DMS 273 (cell line): ENCODE measurements around the gene PRKCD.

Experiments used
- DNase-seq: peaks from one replicate; lab custom pipeline; 2025; ENCODE audit not compliant: unreplicated experiment; lab: John Stamatoyannopoulos, UW

Gene PRKCD

DNA sequence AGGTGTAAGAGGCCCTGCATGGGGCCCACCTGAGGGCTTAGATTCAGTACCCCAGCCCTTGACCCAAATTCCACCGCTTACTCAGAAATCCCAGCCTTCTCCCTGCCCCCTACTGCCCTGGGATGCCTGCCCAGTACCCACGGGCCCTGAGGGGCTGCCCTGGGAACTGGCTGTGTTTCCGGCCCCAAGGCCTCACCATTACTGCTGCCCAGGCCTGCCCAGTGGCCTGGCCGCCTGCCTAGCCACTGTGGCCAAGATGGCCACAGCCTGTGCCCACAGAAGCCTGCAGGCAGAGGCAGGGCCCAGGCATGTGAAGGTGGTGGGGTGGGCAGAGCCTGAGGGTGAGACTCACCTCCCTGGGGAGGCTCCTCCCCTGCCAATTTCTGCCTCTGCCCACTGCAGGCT is 6.1 kb upstream of the PRKCD start:
- DNase-seq: no peak

- no peak for DNase-seq
These were observed 5.2 kb upstream of the PRKCD start for GRCh38 chr3:53155760-53156159.

GRCh38 chr3:53156368-53156834 is 4.6 kb upstream of the PRKCD start:
- DNase-seq: no peak

DNA sequence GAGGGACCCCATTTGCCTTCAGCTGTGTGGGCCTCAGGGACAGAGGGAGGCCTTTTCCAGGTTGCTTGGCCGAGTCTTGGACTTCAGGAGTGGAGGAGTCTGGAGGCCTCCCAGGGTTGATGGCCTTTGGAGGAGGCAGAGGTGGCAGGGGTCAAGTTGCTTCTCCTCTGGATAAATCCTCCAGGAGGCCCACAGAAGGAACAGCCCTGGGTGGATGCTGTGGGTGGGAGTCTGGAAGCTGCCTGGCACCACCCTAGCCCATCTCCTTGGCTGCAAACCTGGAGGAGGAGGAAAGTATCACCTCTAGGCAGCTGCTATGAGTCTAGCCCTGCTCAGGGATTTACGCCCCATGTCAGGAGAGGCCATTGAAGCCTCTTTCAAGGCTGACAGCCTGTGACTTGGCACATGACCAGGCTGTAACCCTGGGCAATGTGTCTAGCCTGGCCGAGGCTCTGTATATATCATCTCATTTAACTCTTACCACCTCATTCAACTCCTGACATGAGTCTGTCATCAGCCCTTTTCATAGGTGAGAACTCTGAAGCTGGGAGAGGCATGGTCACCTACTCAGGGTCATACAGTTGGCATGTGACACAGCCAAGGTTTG is 2.9 kb upstream of the PRKCD start:
- no peak for DNase-seq

DNA sequence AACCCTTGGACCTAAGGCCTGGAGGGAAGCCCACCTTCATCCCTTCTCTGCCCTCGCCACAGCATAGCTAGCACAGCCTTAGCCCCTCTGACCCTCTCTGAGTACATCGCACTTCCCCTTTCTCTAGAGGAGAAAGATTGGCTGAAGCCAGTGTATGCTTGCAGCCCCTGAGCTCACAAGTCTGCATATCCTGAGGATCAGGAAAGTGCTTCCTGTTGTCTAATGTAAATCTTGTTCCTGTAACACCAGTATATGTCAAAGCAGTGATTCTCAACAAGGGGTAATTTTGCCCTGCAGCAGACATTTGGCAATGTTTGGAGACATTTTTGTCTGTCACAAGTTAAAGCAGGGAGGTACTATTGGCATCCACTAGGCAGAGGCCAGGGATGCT is 2.2 kb upstream of the PRKCD start:
- DNase-seq: no peak

GRCh38 chr3:53159156-53160060 is 1.6 kb upstream of the PRKCD start:
- DNase-seq: no peak

- DNase-seq: no peak
These were observed 849 bp upstream of the PRKCD start for GRCh38 chr3:53160061-53160659.

DNA sequence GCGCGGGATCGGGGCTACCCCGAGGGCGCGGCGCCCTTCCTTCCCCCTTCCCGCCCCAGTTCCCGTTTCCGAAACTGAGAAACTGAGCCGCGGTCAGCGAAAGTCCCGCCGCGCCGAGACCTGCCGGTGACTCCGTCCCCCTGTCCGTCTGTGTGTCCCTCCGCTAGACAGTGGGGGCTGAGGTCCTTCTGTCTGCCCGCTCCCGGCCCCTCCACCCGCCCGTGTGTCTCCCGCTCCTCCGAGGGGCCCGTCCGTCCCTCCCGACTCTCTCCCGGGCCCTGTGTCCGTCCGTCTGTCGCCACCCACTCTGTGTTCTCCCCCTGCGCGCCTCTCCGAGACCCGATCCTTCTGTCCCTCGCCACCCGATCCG is 426 bp downstream of the PRKCD start:
- peak; percentile 50 for DNase-seq

- peak; percentile 50 for DNase-seq
These were observed 1.0 kb downstream of the PRKCD start for GRCh38 chr3:53161820-53162671.

DNA sequence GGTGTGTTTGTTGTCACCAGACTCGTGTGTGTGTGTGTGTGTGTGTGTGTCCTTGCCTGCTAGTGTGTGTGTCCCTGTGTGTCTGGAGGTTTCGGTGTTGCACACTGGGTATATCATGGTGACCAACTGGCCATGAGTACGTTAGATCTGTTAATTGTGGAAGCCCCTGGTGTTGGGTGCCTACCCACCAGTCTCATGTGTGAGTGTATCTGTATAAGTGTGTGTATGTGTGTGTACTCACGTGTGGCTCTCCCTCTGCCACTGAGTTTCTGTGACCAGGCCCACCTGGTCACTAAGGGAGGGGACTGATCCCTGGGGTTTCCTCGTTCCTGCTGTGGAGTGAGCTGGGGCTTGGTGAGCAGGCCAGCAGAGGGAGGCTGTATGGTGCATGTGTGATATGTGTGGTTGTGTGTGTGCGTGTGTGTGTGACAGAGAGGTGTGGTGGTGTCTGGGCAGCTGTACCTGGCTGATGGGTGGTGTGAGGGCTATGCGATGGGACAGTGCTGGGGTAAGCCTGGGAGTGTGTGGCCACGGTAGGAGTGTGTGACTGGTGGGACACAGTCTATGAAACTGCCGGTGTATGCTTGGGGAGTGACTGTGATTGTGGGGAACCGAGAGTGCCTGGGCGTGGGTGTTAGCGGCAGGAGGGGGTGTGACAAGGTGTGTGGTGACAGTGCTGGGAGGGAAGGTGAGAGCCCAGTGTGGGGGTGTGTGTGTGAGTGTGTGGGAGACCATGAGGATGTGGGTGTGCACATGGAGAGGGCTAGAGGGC is 1.8 kb downstream of the PRKCD start:
- no peak for DNase-seq

DNA sequence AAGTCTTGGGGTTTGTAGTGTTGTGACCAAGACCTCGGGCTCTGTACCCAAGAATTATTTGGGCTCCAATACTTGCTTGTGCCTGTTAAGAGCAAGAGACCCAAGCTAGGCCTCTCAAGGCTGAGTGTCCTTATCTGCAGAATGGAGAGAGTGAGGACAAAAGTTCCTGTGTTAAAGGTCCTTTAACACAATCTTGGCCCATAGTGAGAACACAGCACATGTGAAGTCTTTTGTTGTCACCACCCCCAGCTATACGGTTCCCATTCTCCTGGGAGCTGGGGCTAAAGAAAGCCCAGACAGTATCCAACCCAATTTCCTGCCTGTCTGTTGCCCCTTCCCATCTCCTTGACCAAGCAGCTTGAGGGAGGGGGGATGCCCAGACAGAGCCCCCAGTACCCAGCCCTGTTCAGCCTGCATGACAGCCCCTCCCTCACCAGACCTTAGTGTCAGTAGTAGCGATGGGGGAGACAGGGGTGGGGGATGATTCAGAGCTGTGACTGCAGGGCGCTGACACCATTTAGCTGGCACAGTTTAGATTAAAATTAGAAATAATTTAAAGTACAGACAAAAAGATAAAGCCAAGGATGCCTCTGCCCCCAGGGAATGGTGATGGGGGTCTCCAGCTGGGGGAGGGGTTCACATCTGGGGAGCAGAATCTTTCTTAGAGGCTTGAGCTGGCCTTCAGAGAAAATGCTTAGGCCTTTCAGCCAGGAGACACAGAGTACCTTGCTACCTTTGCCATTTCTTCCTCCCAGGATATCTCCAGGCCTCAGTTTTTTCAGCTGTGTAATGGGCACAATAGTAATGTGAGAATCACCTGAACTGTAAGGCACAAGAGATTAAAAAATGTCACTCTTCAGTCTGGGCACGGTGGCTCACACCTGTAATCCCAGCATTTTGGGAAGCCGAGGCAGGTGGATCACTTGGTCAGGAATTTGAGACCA is 2.7 kb downstream of the PRKCD start:
- DNase-seq: no peak

- DNase-seq: no peak
These were observed 3.9 kb downstream of the PRKCD start for GRCh38 chr3:53164911-53165310.

DNA sequence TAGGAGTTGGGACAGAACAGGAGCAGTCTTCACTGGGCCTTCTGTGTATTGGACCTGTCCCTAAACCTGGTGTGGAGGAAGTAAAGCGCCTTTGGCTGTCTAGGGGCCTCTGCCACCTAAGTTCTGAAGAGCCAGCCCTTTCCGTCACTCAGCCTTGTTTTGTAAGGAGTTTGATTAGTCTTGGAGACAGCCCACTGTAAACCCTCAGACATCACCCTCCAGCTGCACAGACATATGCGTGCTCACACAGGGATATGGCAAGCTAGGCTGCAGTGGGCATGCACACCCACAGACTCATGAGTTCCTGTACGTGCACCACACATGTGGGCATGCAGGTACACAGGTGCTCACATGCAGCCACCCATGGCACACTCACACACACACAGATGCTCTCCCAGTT is 5.2 kb downstream of the PRKCD start:
- DNase-seq: no peak

GRCh38 chr3:53166781-53167291 is 5.8 kb downstream of the PRKCD start:
- DNase-seq: peak; percentile 39

- DNase-seq: no peak
These were observed 6.6 kb downstream of the PRKCD start for GRCh38 chr3:53167418-53168174.

- DNase-seq: no peak
These were observed 7.3 kb downstream of the PRKCD start for GRCh38 chr3:53168175-53168923.

DNA sequence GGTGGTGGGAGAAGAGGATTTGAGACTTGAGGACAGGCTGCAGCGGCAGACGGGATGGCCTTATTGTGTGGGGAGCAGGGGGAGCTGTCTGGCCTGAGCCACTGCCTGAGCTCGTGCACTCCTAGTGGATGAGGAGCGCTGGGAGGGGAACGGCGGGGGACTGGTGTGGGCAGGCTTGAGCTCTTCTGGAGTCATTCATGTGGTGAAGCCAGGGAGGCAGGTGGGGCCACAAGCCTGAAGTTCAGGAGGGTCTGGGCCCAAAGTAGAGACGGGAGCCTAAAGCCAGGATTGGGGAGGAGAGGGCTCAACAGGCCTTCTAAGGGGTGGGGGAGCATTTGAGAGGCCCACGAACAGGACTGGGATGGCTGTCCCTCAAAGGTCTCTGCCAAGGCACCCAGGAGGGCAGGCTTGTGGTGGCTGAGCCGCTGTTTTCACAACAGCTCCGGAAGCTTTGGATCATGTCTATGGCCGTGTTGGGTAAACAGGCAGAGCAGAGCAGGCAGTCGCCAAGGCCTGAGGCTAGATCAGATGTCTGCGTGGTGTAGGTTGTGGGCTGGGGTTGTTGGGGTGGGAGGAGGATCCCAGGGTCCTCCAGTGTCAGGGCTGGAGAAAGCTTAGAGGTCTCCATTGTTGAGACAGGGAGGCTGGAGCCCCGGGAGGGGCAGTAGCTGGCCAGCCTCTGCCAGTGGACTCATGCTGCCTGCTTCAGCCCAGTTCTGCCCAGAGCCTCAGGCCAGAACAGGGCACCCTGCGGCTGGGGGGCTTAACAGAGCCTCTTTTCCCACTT is 8.2 kb downstream of the PRKCD start:
- DNase-seq: peak; percentile 11
